Ramos (cell line): ENCODE measurements around the gene ACADL.

ENCODE experiments used
- in situ Hi-C: fragments of 300-500 bp; cut with MboI; formaldehyde crosslinking; loops from one replicate; pipeline ENCODE4 v1.14.3; 2022; ENCODE audit warnings: low sequenced_read_pairs; ENCODE audit not compliant: unreplicated experiment

ACADL gene

DNA sequence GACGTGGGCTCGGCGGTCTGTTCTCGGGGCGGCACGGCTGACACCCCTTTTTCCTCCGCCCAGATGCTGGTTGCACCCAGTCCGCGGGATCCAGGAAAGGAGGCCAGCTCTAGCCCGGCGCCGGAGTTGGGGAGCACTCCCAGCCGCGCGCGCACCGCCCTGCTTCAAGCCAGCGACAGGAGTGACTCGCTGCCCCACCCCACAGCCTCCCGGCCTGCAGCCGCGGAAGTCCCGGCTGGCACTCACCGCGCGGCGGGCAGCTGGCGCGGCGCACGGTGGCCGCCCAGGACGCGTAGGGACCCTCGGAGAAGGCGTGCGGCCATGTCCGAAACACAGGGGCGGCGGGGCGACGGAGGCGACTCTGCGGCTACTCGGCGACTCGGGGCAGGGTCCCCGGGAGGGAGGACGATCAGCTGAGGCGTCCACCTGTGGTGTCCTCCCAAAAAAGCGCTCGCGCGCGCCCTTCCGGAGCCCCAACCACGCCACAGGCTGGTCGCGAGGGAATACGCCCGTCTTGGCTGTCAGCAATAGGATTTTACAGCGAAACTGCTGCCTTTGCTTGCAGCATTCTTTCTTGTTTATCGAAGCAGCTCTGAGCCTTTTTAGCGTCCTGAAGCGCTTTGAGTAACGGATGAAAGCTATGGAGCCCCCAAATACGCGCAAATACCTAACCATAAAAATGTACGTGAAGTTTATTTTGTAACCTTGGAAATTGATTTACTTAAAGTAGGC lies at the start of gene ACADL:
ACADL (minus strand) TSS at position 507 of the 732 bp plus-strand sequence; CDS start at position 323, 184 bp downstream.
- in situ Hi-C loops: loop anchor here (25.0 kb wide), 1 partner anchor 888 kb away; no protein-coding TSS in a partner anchor

DNA sequence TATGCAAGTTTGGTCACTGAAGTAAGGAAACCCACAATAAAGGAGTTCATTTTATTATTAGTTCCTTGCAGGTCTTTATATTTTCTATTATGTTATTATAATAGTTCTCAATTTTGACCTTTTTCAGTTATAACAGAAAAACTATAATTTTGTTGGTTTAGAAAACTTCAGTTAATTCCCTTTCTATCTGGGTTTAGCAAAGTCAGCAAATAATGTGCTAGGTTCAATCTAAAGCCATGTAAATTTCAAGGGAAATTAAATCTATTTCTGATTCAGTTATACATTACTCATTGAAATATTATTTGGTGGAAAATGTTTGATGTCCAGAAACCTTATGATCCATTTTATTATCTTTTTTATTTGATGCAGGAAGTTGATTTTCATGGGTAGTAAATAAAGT lies 46.1 kb upstream of the ACADL start:
- in situ Hi-C loops: no loop called here

DNA sequence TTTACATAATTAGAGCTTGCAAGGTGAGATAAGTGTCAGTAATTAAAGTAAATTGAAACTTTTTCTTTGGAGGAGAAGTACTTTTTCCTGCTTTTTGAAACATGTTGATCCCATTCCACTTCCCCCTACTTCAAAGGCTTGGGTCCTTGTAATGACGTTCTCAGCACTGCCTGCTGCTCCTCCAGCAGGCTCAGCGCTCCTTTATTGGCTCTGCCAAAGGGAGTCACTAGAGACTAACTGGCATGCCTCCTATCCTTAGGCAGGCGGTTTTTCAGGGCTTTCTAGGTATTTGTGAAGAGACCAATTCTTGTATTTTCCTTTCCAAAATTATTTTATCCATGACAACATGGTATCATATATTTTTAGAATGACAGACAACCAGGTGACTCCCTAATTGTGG lies 43.9 kb upstream of the ACADL start:
- in situ Hi-C loops: no loop called here

DNA sequence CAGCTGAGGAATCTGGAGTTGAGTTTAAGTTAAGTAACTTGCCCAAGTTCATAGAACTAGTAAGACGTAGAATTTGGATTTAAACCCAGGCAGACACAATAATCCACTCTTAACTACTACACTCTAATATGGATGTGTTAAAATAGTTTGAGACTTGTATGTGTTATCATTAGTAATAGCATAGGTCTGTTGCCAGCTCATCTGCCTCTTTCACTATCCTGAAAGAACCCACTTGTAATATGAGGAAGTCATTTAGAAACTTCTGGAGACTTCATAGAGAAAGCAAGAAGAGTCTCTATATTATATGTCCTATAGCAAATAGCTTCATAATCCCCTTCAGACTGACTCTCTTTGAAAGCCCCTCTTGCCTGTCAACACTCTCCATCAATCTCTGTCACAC lies 43.0 kb upstream of the ACADL start:
- in situ Hi-C loops: no loop called here

DNA sequence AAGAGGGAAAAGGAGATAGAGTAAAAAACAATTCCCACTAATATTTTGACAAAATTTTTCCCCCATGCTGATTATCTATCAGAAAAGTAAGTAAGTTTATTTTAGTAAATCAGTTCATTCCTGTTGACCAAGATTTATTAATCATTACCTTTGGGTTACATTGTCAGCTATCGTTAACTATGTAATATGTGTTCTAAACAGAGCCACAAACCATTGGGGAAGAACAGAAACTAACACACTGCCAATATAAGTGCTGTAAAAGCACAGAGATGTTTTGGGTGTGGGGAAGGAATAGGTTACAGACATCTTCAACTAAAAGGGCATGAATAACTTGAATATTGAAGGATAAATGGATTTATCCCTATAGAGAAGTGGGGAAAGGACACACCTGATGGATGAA lies 42.5 kb upstream of the ACADL start:
- in situ Hi-C loops: no loop called here

DNA sequence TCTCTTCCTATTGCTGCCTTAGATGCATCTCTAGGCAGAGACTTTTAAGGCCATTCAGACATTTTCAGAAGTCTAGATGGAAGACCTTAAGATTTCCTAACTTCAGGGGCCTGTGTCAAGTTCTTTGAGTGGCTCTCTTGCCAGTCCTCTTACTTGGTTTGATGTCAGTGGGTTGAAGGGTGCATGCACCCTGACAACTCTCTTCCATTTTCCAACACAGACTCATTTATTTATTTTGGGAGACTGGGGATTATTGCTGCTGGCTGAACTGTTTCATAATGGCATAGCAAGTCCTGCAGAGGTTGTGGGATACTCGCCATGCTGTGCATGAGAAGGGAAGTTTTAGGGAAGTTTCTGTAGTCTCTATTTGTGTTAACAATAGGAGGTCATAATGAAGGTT lies 39.0 kb upstream of the ACADL start:
- in situ Hi-C loops: no loop called here

DNA sequence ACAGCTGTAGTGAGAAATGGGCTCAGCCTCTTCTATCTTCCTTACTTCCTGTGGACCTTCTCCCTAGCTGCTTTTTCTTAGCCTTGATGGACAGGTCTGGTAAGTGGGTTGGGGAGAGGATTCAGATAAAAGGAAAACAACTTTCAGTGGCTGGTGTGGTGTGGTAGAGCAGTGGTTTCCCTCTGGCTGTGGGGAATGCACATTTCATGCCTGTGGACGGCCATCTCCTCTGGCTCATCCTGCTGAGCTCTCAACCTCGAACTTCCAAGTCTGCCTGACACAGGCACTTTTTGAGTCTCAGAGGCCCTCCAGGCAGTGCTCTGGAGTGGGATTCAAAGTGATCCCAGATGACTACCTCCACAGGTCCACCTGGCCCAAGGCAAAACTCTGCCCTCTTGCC lies 38.6 kb upstream of the ACADL start:
- in situ Hi-C loops: no loop called here

DNA sequence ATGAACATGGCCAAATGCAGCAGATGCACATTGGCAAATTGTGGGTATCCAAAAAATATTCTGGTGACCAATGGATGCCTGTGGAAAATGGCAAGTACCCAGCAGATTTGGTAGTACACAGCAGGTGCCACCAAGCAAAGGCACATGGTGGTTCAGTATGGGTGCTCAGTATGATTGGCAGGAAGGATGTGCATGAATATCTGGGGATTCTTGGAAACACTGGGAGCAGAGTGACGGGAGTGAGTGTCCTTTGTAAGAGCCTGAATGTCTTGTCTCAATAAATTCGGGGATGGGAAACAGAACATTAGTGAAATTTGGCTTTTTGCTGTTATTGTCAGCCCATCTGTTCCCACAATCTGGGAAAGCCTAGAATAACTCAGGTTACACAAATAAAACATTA lies 36.8 kb upstream of the ACADL start:
- in situ Hi-C loops: no loop called here

DNA sequence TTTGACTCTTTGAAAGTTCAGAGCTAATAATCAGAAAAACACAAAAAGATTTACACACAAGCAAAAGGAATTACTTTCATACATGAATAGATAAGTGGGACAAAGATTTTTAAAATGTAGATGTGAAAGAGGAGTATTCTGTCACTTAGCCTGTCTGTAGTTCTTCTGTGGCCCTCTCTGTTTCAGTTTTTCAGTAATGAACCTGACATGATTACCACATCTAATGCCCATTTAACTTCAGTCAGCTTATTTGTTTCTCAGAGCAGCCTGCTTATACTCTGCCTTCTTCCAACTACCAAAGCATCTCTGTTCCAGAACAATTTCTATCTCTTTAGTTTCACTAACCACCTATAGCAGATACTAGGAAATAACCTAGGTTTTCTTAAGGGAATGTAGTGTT lies 34.4 kb upstream of the ACADL start:
- in situ Hi-C loops: no loop called here

DNA sequence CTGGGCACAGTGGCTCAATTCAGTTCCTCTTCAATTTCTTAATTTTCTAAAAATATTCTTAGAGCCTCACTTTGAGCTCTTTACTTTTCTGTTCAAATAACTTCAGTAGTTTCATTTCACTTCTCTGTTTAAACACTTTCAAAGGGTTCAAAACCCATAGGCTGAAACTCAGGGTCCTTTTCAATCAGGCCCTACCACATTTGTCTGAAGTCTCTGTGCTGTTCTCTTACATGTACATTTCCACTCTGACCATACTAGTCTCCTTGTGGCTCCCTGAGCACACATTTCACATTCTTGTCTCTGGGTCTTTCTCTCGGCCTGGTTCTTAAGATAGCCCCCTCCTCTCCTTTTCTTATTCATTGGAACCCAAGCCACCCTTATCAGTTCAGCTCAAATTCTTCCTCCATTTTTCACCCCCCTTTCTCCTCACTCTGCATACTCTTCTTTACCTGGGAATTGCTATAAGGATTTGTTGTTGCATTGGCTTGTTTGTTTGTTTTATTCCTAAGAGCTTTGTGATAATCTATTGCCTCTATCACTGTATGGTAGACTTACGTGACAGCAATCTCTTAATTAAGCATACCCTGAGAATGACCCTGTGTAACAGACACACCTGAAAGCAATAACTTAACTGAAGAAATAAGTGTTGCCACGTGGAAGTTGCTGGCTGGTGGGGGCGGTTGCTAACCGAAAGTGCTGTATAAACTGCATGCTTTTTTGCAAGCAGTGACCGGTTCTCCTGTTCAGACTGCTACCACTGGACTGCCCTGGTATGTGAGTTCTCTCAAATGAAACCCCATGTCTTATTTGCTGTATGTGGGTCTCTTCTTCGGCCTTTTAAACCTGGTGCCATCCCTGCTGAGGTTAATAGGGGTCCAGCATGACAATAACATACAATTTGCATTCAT lies 27.7 kb upstream of the ACADL start:
- in situ Hi-C loops: no loop called here

DNA sequence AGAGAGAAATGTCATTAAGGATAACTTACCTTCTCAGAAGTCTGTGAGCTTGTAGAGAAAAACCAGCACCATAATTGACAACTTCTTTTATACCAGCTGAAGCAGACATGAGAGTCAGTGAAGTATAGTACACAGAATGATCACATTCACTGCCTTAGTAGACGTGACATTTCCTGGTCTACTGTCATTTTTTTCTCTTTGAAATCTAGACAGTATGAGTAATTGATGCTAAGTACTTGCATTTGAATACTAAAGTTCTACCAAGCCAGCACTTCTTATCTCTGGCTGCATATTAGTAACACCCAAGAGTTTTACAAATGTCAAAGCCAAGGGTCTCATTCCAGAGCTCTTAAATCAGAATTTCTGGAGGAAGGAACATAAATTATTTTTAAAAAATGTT lies 25.4 kb upstream of the ACADL start:
- in situ Hi-C loops: no loop called here

DNA sequence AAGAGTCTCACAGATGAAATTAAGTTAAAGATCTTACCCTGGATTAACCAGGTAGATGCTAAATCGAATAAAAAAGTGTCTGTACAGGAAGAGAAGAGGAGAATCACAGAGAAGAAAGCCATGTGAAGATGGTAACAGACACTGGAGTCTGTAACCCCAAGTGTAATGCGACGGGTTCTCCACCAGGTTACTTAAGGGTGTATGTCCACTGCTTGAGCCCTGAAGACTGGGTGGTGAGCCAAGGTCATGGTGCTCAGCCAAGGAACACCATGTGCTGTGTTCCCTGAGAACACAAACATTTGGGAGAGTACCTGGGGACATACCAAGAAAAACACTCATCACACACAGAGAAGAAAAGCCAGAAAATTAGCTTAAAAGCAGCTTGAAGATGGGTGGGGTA lies 8.2 kb upstream of the ACADL start:
- in situ Hi-C loops: no loop called here

DNA sequence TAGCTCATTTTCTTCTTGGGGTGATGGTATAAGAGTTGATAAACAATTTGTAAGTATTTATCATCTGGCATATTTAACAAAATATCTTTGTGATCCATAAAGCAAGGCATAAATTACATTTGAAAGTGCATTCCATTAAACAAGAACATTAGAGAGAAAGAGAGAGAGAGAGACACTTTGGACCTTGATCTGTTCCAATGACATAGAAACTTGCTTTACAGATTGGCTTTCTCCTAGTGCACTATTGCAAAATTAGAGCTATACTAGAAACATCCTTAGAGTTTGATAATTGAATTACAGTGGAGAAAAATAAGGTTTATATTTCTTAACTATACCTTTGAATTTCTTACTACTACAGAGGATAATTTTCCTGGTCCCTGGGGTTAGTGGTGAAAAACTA lies 5.7 kb upstream of the ACADL start:
- in situ Hi-C loops: no loop called here

DNA sequence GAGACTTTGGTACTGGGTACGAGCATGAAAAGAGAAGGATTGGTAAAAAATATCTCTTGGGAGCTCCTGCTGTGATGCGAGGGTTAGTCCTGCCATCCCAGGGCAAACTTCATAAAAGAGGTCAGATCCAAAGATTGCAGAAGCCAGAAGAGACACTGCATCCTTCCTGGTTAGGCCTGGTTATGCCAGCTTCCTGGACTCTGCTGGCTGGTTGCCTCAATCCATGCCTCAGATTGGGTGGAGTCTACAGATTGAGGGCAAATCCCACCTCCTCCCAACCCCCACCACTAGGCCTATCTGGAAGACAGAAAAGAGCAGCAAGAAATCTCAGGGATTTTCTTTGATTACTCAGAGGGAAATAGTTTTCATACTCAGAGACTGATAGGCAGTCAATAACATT lies 5.3 kb upstream of the ACADL start:
- in situ Hi-C loops: no loop called here

DNA sequence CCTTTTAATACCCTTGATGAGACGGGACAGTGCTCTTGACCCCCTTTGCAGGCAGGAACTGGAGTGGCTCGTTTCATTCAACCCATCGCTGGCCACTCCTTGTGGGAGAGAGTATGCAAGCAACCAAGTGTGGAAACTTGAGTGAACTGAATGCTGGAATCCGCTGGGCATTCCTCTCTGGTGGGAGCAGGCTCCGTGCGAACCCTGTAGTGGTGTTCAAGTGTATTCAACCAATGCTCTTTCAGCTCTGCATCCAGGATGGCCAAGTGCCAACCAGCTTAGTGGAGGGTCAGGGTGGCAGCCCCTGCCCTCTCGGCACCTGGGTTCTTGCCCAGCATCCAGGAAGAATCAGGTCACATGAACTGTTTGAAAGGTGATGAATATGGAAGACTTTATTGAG lies 3.3 kb upstream of the ACADL start:
- in situ Hi-C loops: no loop called here

DNA sequence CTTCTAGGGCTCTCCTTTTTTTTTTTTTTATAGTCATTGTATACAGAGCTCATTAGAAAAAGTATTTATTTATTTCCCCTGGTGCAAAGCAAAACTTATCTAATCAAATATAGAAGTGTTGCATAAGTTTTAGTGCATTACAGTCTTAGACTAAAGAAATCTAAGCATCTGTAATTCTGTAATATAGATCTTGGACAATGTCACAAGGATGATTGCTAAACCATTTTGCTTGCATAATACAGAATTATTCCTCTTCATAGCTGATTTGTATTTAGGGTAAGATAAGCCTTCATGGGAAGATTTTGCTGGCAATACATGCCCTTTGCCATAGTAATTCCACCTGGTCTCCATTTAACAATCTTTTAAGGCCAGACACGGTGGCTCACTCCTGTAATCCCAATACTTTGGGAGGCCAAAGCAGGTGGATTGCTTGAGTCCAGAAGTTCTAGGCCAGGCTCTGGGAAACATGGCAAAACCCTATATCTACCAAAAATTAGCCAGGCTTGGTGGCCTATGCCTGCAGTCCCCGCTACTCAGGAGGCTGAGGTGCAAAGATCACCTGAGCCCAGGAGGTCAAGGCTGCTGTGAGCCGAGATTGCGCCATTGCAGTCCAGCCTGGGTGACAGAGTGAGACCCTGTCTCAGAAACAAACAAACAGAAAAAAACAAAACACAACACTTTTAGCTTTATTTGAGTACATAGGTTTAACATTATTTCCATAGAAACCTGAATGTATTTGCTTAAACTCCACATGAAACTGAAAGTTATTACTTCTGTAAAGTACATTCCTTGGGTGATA lies 2.2 kb upstream of the ACADL start:
- in situ Hi-C loops: no loop called here

DNA sequence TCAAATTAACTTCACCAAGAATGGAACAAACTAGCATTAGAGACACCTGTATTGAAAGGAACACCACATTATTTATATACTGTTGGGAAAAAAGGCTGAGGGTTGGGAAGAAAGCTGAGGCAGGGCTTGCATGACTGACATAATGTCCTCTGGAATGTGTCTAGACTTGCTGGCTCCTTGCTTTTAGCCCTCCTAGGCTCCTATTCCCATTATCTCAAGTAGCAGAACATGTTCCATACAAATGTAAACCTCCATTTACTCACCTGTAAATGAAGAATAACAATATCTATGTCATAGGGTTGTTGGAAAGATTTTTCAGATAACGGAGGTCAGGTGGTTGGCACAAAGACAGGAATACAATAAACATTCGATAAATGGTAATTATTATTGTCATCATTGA lies 976 bp upstream of the ACADL start:
- in situ Hi-C loops: no loop called here

DNA sequence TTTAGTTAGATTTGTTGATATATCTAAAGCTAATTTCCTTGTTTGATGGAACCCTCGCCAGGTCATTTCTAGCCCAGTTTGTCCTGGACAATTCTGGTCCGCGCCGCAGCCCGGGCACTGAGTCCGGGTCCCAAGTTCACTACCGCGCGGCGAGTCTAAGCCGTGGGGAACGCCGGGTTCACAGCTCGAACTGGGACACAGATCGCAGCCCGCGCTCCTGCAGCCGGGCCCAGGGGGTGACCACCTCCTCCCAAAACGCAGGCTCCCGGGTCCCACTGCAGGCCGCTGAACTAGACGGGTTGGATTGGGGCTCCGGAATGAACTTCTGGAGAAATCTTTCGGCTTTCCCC lies 681 bp downstream of the ACADL start:
- in situ Hi-C loops: loop anchor here (25.0 kb wide), 1 partner anchor 887 kb away; no protein-coding TSS in a partner anchor

DNA sequence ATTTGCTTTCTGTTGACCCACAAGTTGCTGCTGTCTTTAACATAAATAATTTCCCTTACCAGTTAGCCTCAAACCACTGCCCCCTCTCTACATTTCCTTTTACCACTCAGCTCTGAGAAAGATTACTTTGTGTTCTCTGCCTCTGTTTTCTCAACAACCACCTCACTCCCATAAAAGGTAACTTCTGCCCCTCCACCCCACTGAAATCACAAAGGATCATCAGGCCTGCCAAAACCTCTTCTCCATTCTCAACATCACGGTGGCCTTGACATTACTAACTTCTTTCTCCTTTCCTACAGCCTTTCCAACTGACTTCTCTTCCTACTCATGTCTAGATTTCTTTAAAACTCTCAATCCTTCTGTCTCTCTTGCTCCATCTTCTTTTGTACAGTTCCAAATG lies 10.1 kb downstream of the ACADL start:
- in situ Hi-C loops: loop anchor here (25.0 kb wide), 1 partner anchor 878 kb away; no protein-coding TSS in a partner anchor

DNA sequence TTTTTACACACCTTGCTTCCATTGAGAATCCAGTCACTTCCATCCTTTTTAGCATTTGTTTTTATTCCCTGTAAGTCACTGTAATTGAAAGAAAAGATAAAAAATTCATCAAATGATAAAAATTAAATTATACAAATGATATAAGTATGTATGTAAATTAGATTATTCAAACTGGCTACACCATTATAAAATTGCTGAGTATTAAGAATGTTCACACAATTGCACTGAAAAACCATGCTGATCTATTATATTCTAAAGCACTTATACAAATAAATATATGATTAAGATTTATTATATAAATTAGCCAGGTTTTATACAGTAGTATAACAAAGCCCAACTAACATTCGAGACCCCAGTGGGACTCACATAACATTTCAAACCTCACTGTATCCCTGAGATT lies 15.1 kb downstream of the ACADL start:
- in situ Hi-C loops: loop anchor here (25.0 kb wide), 1 partner anchor 873 kb away; no protein-coding TSS in a partner anchor

DNA sequence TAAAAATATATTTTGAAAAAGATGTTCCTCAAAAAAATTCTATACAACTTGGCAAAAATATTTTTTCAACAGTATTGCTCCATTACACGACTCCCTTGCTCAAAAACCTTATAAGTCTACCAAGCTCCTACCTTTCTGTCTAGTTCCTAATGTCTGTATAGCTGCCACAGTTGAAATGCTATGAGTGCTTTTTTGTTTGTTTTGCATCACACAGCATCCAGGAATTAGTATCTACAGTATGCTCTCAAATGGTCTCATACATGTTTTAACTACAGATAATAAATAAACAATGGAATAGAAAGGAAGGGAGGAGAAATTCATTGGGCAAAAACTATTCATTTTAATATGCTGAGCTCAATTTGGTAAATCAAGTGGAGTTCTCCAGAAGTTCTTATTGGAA lies 17.3 kb downstream of the ACADL start:
- in situ Hi-C loops: loop anchor here (25.0 kb wide), 1 partner anchor 871 kb away; no protein-coding TSS in a partner anchor
